CD8-positive, alpha-beta memory T cell (primary cell): ENCODE data around the gene B3GNT7. TPM values are rescaled to one million over a fixed set of nuclear protein-coding genes. Genes with fewer than 3 reads are reported as not detected.
A peak's percentile ranks its signal among the peaks of the same experiment; 100 is the strongest.
"Not testable (repeated sequence)": the region's sequence is repeated elsewhere in the genome, so short reads cannot be mapped to it uniquely, and the experiment has no call there.

Source experiments
- CTCF ChIA-PET: fragments of 350-600 bp; sonication (Branson Sonifier 250); formaldehyde crosslinking; loops from one replicate; lab custom pipeline; 2021; ENCODE audit warnings: antibody characterized with exemption; lab: Charles Lee
- POLR2A ChIA-PET: fragments of 350-600 bp; sonication (Branson Sonifier 250); formaldehyde crosslinking; loops from one replicate; lab custom pipeline; 2021; ENCODE audit warnings: antibody characterized with exemption; lab: Charles Lee
- DNase-seq, 5 donors: peaks; one replicate each; pipeline versions ENCODE4 v3.0.0 to v3.0.0-alpha.2; 2020 to 2022; ENCODE audit warnings: mixed read lengths in 1 of 5
- H3K27ac ChIP-seq: one replicate; pipeline ENCODE4 v1.7.0; 2013; ENCODE audit warnings: low read depth, mild to moderate bottlenecking, low read length, moderate library complexity
- H3K27me3 ChIP-seq: 2 replicates; pipeline ENCODE4 v1.7.0; 2013; ENCODE audit warnings: low read length, mild to moderate bottlenecking; ENCODE audit not compliant: insufficient read depth, poor library complexity, severe bottlenecking
- H3K36me3 ChIP-seq: 2 replicates; pipeline ENCODE4 v1.7.0; 2013; ENCODE audit warnings: mild to moderate bottlenecking, low read length, moderate library complexity; ENCODE audit not compliant: insufficient read depth
- H3K4me1 ChIP-seq: 2 replicates; pipeline ENCODE4 v1.7.0; 2013; ENCODE audit warnings: mild to moderate bottlenecking, low read length, moderate library complexity; ENCODE audit not compliant: insufficient read depth
- H3K4me3 ChIP-seq: 2 replicates; pipeline ENCODE4 v1.7.0; 2013; ENCODE audit warnings: mild to moderate bottlenecking, low read length
- H3K9me3 ChIP-seq: 2 replicates; pipeline ENCODE4 v1.7.0; 2013; ENCODE audit warnings: mild to moderate bottlenecking, low read length
- H3K27ac Mint-ChIP-seq, 8 donors: one replicate each; pipeline ENCODE4 v1.8.0; 2020 to 2021; ENCODE audit warnings: mixed read lengths in 8 of 8, mild to moderate bottlenecking in 6 of 8, inconsistent platforms in 3 of 8, moderate library complexity in 3 of 8
- H3K27me3 Mint-ChIP-seq, 2 donors: one replicate each; pipeline ENCODE4 v1.8.0; 2020 to 2021; ENCODE audit warnings: mixed read lengths in 2 of 2, mild to moderate bottlenecking in 1 of 2, moderate library complexity in 1 of 2
- H3K36me3 Mint-ChIP-seq, 3 donors: one replicate each; pipeline ENCODE4 v1.8.0; 2020 to 2021; ENCODE audit warnings: mixed read lengths in 3 of 3, inconsistent platforms in 1 of 3, mild to moderate bottlenecking in 1 of 3
- H3K4me1 Mint-ChIP-seq, 3 donors: one replicate each; pipeline ENCODE4 v1.8.0; 2020 to 2021; ENCODE audit warnings: mixed read lengths in 3 of 3, inconsistent platforms in 1 of 3, mild to moderate bottlenecking in 1 of 3
- H3K4me3 Mint-ChIP-seq, 7 donors: one replicate each; pipeline ENCODE4 v1.8.0; 2020 to 2021; ENCODE audit warnings: mixed read lengths in 7 of 7, mild to moderate bottlenecking in 6 of 7, moderate library complexity in 4 of 7, inconsistent platforms in 2 of 7
- H3K9me3 Mint-ChIP-seq, 5 donors: one replicate each; pipeline ENCODE4 v1.8.0; 2020 to 2022; ENCODE audit warnings: mixed read lengths in 5 of 5, mild to moderate bottlenecking in 3 of 5, moderate library complexity in 2 of 5, inconsistent platforms in 1 of 5
- polyA plus RNA-seq: library from polyadenylated mRNA; unstranded; fragments of 300-500 nt; fragmentation: Illumina TruSeq; gene quantifications from one replicate; pipeline ENCODE4 v1.2.3, GENCODE V29; 2021
- total RNA-seq, 2 experiments: library from RNA; stranded (reverse); gene quantifications; one replicate each; pipeline ENCODE4 v1.2.3, GENCODE V29; 2021

B3GNT7 gene
- total and polyA plus RNA-seq, 3 experiments from 2014 or later, result 0.13 to 0.16 (median 0.14) TPM

DNA sequence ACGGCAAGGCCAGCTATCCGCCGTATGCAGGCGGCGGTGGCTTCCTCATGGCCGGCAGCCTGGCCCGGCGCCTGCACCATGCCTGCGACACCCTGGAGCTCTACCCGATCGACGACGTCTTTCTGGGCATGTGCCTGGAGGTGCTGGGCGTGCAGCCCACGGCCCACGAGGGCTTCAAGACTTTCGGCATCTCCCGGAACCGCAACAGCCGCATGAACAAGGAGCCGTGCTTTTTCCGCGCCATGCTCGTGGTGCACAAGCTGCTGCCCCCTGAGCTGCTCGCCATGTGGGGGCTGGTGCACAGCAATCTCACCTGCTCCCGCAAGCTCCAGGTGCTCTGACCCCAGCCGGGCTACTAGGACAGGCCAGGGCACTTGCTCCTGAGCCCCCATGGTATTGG, 3.1 kb downstream of the B3GNT7 start:
- peaks cover 12 to 27% (median 15%) of the 10 kb centered on the region in 3 donors for H3K4me1 Mint-ChIP-seq
- no peak for DNase-seq
- ChIA-PET POLR2A (no interaction called here), CTCF (no interaction called here)
- Histone ChIP-seq H3K27ac (no peak overlapping the region), H3K9me3 (no peaks in the 10 kb centered on the region), H3K4me1 (peaks cover 6% of the 10 kb centered on the region), H3K4me3 (no peak overlapping the region), H3K36me3 (no peaks in the 10 kb centered on the region), H3K27me3 (peaks cover 14% of the 10 kb centered on the region)
- H3K4me3 Mint-ChIP-seq, result peak overlapping the region in 1 of 7 donors; percentile 42
- H3K36me3 Mint-ChIP-seq, result no peaks in the 10 kb centered on the region
- H3K27ac Mint-ChIP-seq, result no peak overlapping the region
- H3K27me3 Mint-ChIP-seq, result peaks cover 10 to 32% of the 10 kb centered on the region in 2 donors
- no peaks in the 10 kb centered on the region for H3K9me3 Mint-ChIP-seq

DNA sequence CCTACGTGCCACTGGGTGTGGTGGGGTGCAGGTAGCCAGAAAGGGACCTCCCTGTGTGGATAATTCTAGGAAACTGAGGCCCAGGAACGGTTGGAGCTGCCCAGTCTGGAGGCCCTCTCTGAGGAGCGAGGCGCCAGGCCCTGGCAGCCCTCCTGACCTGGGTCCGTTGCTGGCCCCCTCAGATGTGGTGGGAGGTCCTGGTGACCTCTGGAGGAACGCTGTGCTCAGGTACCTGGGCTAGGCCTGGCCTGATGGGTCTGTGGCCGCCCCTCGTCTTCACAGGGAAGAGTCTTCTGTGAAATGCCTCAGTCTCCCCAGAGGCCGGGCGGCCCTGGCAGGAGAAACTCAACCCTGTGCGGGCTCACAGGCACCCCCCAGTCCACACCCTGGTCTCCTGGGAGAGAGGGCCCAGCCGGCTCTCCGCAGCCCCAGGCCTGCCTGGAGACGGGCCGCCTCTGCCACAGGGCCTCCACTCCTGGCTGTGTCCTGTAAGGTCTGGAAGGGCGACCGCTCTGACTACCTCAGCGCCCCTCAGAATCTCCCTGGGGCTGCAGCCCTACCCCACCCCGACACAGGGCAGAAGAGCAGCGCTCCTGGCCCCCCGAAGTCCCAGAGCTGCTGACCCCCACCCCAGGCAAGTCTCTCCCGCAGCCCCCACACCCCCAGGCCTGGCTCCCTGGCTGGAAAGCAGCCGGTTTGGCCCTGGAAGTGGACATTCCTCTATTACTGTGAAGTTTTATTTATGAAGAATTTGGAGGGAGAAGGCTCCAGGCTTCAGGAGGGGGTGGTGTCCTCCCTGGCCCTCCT, 3.7 kb downstream of the B3GNT7 start:
- H3K4me3 ChIP-seq, result no peak overlapping the region
- POLR2A ChIA-PET, result no interaction called here
- H3K27me3 ChIP-seq, result peaks cover 13% of the 10 kb centered on the region
- no peak overlapping the region for H3K27ac ChIP-seq
- H3K36me3 ChIP-seq, result no peaks in the 10 kb centered on the region
- H3K27ac Mint-ChIP-seq, result no peak overlapping the region
- peaks cover 10 to 28% of the 10 kb centered on the region in 2 donors for H3K27me3 Mint-ChIP-seq
- CTCF ChIA-PET, result no interaction called here
- H3K9me3 Mint-ChIP-seq, result no peaks in the 10 kb centered on the region
- H3K9me3 ChIP-seq, result no peaks in the 10 kb centered on the region
- peaks cover 8 to 21% (median 13%) of the 10 kb centered on the region in 3 donors for H3K4me1 Mint-ChIP-seq
- no peaks in the 10 kb centered on the region for H3K36me3 Mint-ChIP-seq
- H3K4me1 ChIP-seq, result peaks cover 5% of the 10 kb centered on the region
- no peak overlapping the region for H3K4me3 Mint-ChIP-seq
- no peak for DNase-seq

DNA sequence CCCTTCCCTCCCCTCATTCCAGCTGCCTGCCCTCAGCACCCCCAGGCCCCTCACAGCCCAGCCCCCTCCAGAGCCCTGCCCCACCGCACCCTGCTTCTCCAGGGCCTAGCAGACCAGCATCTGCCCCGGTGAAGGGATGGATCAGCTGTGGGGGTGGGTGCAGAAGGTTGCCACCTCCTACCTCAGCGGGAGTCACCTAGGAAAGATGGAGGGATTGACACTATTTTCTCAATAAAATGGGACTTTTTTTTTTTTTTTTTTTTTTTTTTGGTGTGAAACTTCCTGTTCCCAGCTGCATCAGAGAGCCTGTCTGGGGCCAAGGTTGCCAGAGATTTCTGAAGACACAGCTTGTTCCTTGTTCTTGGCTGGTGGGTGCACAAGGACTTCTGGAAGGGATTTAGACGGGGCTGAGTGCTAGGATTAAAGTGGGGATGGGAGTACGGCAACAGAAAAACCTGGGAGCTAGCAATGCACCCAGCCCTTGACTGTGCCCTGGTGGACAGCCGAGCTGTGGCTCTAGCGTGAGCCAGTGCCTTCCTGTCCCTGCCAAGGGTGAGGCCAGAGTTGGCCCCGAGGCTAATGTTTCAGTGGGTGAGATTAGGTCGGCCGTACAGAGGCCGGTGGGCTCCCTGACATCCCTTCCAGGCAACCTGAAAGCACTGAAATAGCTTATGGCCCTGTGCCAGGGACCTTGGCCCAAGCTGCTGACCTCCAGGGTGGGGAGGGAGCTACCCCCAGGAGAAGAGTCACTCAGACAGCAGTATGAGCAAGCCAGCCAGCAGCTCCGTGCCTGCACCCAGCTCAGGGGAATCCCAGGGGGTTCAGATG, 4.6 kb downstream of the B3GNT7 start:
- H3K27me3 ChIP-seq, result peaks cover 5% of the 10 kb centered on the region
- H3K4me1 ChIP-seq, result no peaks in the 10 kb centered on the region
- no peaks in the 10 kb centered on the region for H3K36me3 ChIP-seq
- no peak overlapping the region for H3K27ac Mint-ChIP-seq
- H3K4me1 Mint-ChIP-seq, result peaks cover 1 to 14% (median 5%) of the 10 kb centered on the region in 3 donors
- DNase-seq, result no peak
- no peak overlapping the region for H3K4me3 ChIP-seq
- ChIA-PET POLR2A (interaction anchor here (0.6 kb wide), 1 partner anchor 64 kb away, joined by 3 read pairs; the partner anchor contains the start of gene NCL), CTCF (no interaction called here)
- H3K27ac ChIP-seq, result no peak overlapping the region
- peaks cover 4 to 20% of the 10 kb centered on the region in 2 donors for H3K27me3 Mint-ChIP-seq
- no peaks in the 10 kb centered on the region for H3K9me3 ChIP-seq
- no peaks in the 10 kb centered on the region for H3K9me3 Mint-ChIP-seq
- no peaks in the 10 kb centered on the region for H3K36me3 Mint-ChIP-seq
- H3K4me3 Mint-ChIP-seq, result no peak overlapping the region

DNA sequence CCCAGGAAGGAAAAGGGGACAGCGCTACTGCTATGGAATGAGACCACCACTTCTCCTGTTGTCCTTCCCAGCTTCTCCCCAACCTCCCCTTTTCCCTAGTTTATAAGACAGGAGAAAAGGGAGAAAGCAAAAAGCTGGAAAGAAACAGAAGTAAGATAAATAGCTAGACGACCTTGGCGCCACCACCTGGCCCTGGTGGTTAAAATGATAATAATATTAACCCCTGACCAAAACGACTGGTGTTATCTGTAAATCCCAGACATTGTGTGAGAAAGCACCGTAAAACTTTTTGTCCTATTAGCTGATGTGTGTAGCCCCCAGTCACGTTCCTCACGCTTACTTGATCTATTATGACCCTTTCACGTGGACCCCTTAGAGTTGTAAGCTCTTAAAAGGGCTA, 5.2 kb downstream of the B3GNT7 start:
- DNase-seq, H3K27me3 ChIP-seq, POLR2A ChIA-PET, H3K27ac ChIP-seq, H3K4me3 ChIP-seq, CTCF ChIA-PET, H3K4me1 ChIP-seq, H3K36me3 ChIP-seq, H3K4me3 Mint-ChIP-seq, H3K36me3 Mint-ChIP-seq, H3K9me3 ChIP-seq, H3K9me3 Mint-ChIP-seq, H3K27ac Mint-ChIP-seq: not testable (repeated sequence)
- peaks cover 4 to 18% of the 10 kb centered on the region in 2 donors for H3K27me3 Mint-ChIP-seq
- peaks cover 7 to 19% (median 9%) of the 10 kb centered on the region in 3 donors for H3K4me1 Mint-ChIP-seq

DNA sequence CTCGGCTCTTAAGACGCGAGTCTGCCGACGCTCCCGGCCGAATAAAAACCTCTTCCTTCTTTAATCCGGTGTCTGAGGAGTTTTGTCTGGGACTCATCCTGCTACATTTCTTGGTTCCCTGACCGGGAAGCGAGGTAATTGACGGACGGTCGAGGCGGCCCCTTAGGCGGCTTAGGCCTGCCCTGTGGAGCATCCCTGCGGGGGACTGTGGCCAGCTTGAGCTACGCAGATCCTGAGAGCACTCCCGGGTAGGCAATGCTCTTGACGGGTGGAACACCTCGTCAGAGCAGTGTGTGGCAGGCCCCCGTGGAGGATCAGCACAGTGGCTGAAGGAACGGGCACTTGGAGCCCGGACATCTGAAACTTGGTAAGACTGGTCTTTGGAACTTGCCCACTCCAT, 5.6 kb downstream of the B3GNT7 start:
- Mint-ChIP-seq H3K4me1 (peaks cover 11 to 23% (median 14%) of the 10 kb centered on the region in 3 donors), H3K27me3 (peaks cover 4 to 18% of the 10 kb centered on the region in 2 donors)
- H3K9me3 ChIP-seq, H3K27me3 ChIP-seq, DNase-seq, H3K36me3 ChIP-seq, H3K27ac Mint-ChIP-seq, H3K27ac ChIP-seq, H3K9me3 Mint-ChIP-seq, H3K4me3 ChIP-seq, POLR2A ChIA-PET, H3K4me3 Mint-ChIP-seq, H3K36me3 Mint-ChIP-seq, H3K4me1 ChIP-seq, CTCF ChIA-PET: not testable (repeated sequence)

DNA sequence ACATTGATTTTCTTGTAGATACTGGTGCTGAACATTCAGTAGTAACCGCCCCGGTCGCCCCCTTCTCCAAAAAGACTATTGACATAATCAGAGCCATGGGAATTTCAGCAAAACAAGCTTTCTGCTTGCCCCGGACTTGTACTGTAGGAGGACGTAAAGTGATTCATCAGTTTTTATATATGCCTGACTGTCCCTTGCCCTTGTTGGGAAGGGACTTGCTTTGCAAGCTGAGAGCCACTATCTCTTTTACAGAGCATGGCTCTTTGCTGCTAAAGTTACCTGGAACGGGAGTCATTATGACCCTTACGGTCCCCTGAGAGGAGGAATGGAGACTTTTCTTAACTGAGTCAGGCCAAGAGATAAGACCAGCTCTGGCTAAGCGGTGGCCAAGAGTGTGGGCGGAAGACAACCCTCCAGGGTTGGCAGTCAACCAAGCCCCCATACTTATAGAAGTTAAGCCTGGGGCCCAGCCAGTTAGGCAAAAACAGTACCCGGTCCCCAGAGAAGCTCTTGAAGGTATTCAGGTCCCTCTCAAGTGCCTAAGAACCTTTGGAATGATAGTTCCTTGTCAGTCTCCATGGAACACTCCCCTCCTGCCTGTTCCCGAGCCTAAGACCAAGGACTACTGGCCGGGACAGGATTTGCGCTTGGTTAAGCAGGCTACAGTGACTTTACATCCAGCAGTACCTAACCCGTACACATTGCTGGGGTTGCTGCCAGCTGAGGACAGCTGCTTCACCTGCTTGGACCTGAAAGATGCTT, 8.1 kb downstream of the B3GNT7 start:
- POLR2A ChIA-PET, H3K9me3 Mint-ChIP-seq, H3K4me3 ChIP-seq, H3K27me3 Mint-ChIP-seq, H3K27me3 ChIP-seq, DNase-seq, H3K27ac ChIP-seq, H3K36me3 Mint-ChIP-seq, H3K4me1 ChIP-seq, H3K4me3 Mint-ChIP-seq, H3K9me3 ChIP-seq, H3K36me3 ChIP-seq: not testable (repeated sequence)
- Mint-ChIP-seq H3K27ac (peak overlapping the region in 1 of 8 donors; percentile 4), H3K4me1 (peaks cover 14 to 19% (median 18%) of the 10 kb centered on the region in 3 donors)
- CTCF ChIA-PET, result interaction anchor here (1.1 to 2.5 kb wide), 2 partner anchors 10 to 50 kb away, joined by 3 to 8 read pairs; no protein-coding TSS in a partner anchor

DNA sequence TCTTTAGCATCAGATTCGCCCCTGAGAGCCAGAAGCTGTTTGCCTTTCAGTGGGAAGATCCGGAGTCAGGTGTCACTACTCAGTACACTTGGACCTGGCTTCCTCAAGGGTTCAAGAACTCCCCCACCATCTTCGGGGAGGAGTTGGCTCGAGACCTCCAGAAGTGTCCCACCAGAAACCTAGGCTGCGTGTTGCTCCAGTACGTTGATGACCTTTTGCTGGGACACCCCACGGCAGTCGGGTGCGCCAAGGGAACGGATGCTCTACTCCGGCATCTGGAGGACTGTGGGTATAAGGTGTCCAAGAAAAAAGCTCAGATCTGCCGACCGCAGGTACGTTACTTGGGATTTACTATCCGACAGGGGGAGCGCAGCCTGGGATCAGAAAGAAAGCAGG, 8.7 kb downstream of the B3GNT7 start:
- H3K9me3 Mint-ChIP-seq, H3K9me3 ChIP-seq, H3K27ac Mint-ChIP-seq, H3K27ac ChIP-seq, DNase-seq, H3K36me3 Mint-ChIP-seq, H3K4me3 Mint-ChIP-seq, H3K4me1 ChIP-seq, H3K27me3 Mint-ChIP-seq, H3K27me3 ChIP-seq, H3K36me3 ChIP-seq, POLR2A ChIA-PET, H3K4me3 ChIP-seq: not testable (repeated sequence)
- CTCF ChIA-PET, result interaction anchor here (2.5 kb wide), 1 partner anchor 11 kb away, joined by 8 read pairs; no protein-coding TSS in a partner anchor
- H3K4me1 Mint-ChIP-seq, result peaks cover 14 to 19% (median 18%) of the 10 kb centered on the region in 3 donors
